OCI-LY7 (cell line): Measurements from ENCODE around the gene GDF11. TPM values are rescaled to one million over a fixed set of nuclear protein-coding genes. Genes with fewer than 3 reads are reported as not detected.

Experiments used
- BruUV-seq: library from RNA; stranded (reverse); fragments of 400-500 nt; replicated peaks from 2 replicates; lab custom pipeline; 2021; lab: Mats Ljungman, UMichigan
- CTCF ChIA-PET: fragments of 300-600 bp; sonication (Branson Sonifier 250); formaldehyde crosslinking; loops from one replicate; lab custom pipeline; 2022; ENCODE audit warnings: antibody characterized with exemption; ENCODE audit not compliant: unreplicated experiment; lab: Charles Lee
- POLR2A ChIA-PET: fragments of 300-600 bp; sonication (Branson Sonifier 250); formaldehyde crosslinking; loops from one replicate; lab custom pipeline; 2022; ENCODE audit warnings: antibody characterized with exemption; lab: Charles Lee
- DNase-seq: peaks from one replicate; pipeline ENCODE4 v3.0.0-alpha.2; 2015; ENCODE audit warnings: low spot score
- H2AFZ ChIP-seq: fragments of 200-600 bp; sonication (generic), shearing (Covaris generic); 2 replicates; pipeline ENCODE4 v1.6.1; 2014; ENCODE audit warnings: mild to moderate bottlenecking, antibody characterized with exemption, low read length, moderate library complexity
- H3K27ac ChIP-seq: fragments of 200-600 bp; sonication (generic); 2 replicates; pipeline ENCODE4 v1.5.1; 2014; ENCODE audit warnings: mixed run types, low read depth, mild to moderate bottlenecking, moderate library complexity, low read length, inconsistent platforms; ENCODE audit not compliant: poor library complexity, severe bottlenecking
- H3K36me3 ChIP-seq: fragments of 200-600 bp; sonication (generic); 2 replicates; pipeline ENCODE4 v1.6.1; 2014; ENCODE audit warnings: mild to moderate bottlenecking, antibody characterized with exemption, low read length, moderate library complexity, mixed read lengths; ENCODE audit not compliant: insufficient read depth
- H3K4me1 ChIP-seq: fragments of 200-600 bp; sonication (generic); 2 replicates; pipeline ENCODE4 v1.5.1; 2014; ENCODE audit warnings: mild to moderate bottlenecking, low read length; ENCODE audit not compliant: insufficient read depth, poor library complexity, severe bottlenecking
- H3K4me2 ChIP-seq: fragments of 200-600 bp; sonication (generic); 2 replicates; pipeline ENCODE4 v1.6.1; 2014; ENCODE audit warnings: mild to moderate bottlenecking, low read length
- H3K4me3 ChIP-seq: fragments of 200-600 bp; sonication (generic); 2 replicates; pipeline ENCODE4 v1.5.1; 2014; ENCODE audit warnings: mild to moderate bottlenecking, low read depth, low read length; ENCODE audit not compliant: poor library complexity, severe bottlenecking
- H3K79me2 ChIP-seq: fragments of 200-600 bp; sonication (generic); 2 replicates; pipeline ENCODE4 v1.6.1; 2016; ENCODE audit warnings: low read depth, mild to moderate bottlenecking, low read length, moderate library complexity, mixed read lengths; ENCODE audit not compliant: insufficient read depth
- H3K9me2 ChIP-seq: fragments of 200-600 bp; sonication (generic); 2 replicates; pipeline ENCODE4 v1.6.1; 2016; ENCODE audit warnings: mild to moderate bottlenecking, low read length, mixed read lengths; ENCODE audit not compliant: insufficient read depth
- H3K9me3 ChIP-seq: fragments of 200-600 bp; sonication (generic); 2 replicates; pipeline ENCODE4 v1.6.1; 2014; ENCODE audit warnings: mild to moderate bottlenecking, mixed run types, low read length, mixed read lengths
- H4K20me1 ChIP-seq: fragments of 200-600 bp; sonication (generic); 2 replicates; pipeline ENCODE4 v1.6.1; 2014; ENCODE audit warnings: mild to moderate bottlenecking, antibody characterized with exemption, low read length, moderate library complexity, mixed read lengths; ENCODE audit not compliant: insufficient read depth
- EZH2phosphoT487 ChIP-seq: fragments of 200-600 bp; sonication (generic); IDR thresholded peaks from 2 replicates; pipeline ENCODE4 v1.6.1; 2018; ENCODE audit warnings: low read depth, borderline replicate concordance, mild to moderate bottlenecking, mixed run types, antibody characterized with exemption, low read length, moderate library complexity, mixed read lengths
- intact Hi-C: fragments of 100-400 bp; cut with micrococcal nuclease; formaldehyde crosslinking; loops from one replicate; pipeline ENCODE4 v1.10.0; 2022; ENCODE audit not compliant: unreplicated experiment
- total RNA-seq, 2 experiments: library from RNA; depleted of rRNA in 1 of 2; stranded (reverse); fragments of >200 nt in 1 of 2; shearing (Covaris generic) in 1 of 2; gene quantifications; 2 replicates each; pipeline ENCODE4 v1.2.3, GENCODE V29; 2014 to 2022
- TF ChIP-seq, protein P1 (sequence below): fragments of 200-600 bp; sonication (generic); conservative IDR thresholded peaks from 2 replicates; pipeline ENCODE4 v1.5.1; 2014; ENCODE audit warnings: mild to moderate bottlenecking, antibody characterized with exemption, low read length, moderate library complexity, mixed read lengths

GDF11 gene
- total RNA-seq, 2 experiments from 2014 or later = 5.2 to 19.9 TPM

DNA sequence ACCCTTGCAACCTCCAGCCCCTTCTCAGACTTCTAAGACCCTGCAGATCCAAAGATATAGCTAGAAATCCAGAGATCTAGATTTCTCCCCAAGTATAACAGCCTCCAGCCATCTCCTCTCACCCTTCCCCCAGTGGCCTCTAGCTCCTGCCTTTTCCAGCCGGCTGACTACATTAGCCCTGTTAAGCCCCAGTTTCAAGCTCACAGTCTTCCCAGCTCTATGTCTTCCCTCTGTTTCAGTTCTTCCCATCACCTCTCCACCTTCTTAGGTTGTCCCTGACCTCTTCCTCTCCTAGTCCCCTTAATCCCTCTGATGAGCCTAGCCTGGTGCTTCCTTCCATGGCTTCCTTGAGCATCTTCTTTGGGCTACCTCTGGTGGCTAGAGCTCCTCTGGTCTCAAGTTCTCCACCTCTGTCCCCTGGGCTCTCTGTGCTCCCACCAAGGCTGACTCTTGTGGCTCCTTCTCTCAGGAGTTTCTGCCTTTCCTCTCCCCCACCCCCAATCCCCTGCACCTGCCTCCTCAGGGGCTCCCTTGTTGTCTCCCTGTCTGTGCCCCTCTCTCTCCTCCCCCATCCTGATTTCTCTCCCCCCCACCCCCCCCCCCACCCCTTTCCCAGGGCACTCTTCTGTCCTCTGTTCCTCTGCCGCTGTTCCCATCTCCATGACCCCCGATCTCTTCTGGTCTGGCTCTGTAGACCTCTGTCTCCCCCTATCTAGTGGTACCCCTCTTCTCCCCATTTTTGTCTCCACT lies 816 bp upstream of the GDF11 start:
- Histone ChIP-seq H3K4me2 (peak overlapping the region; percentile 69), H3K36me3 (peaks cover 10% of the 10 kb centered on the region; the same call in 1 of the 2 replicates), H2AFZ (peak overlapping the region; percentile 38; the same call in 1 of the 2 replicates), H3K4me1 (peaks cover 51% of the 10 kb centered on the region), H3K79me2 (peaks cover 18% of the 10 kb centered on the region; the same call in 1 of the 2 replicates), H4K20me1 (peaks cover 17% of the 10 kb centered on the region; the same call in 1 of the 2 replicates), H3K9me3 (no peaks in the 10 kb centered on the region), H3K4me3 (peak overlapping the region; percentile 60), H3K27ac (no peak overlapping the region), H3K9me2 (no peaks in the 10 kb centered on the region)
- ChIA-PET CTCF (interaction anchor here (0.5 to 1.3 kb wide), 4 partner anchors 17 to 76 kb away, joined by 3 to 6 read pairs (median 4); partner anchors contain the start of genes ORMDL2 and SARNP), POLR2A (interaction anchor here (0.7 to 1.1 kb wide), 4 partner anchors 13 to 295 kb away, joined by 3 read pairs; no protein-coding TSS in a partner anchor)
- TF ChIP-seq, protein P1, sequence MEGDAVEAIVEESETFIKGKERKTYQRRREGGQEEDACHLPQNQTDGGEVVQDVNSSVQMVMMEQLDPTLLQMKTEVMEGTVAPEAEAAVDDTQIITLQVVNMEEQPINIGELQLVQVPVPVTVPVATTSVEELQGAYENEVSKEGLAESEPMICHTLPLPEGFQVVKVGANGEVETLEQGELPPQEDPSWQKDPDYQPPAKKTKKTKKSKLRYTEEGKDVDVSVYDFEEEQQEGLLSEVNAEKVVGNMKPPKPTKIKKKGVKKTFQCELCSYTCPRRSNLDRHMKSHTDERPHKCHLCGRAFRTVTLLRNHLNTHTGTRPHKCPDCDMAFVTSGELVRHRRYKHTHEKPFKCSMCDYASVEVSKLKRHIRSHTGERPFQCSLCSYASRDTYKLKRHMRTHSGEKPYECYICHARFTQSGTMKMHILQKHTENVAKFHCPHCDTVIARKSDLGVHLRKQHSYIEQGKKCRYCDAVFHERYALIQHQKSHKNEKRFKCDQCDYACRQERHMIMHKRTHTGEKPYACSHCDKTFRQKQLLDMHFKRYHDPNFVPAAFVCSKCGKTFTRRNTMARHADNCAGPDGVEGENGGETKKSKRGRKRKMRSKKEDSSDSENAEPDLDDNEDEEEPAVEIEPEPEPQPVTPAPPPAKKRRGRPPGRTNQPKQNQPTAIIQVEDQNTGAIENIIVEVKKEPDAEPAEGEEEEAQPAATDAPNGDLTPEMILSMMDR = no peak
- no peak for TF ChIP-seq EZH2phosphoT487
- DNase-seq = no peak
- intact Hi-C loops = no loop called here
- BruUV-seq = no TSS peak

DNA sequence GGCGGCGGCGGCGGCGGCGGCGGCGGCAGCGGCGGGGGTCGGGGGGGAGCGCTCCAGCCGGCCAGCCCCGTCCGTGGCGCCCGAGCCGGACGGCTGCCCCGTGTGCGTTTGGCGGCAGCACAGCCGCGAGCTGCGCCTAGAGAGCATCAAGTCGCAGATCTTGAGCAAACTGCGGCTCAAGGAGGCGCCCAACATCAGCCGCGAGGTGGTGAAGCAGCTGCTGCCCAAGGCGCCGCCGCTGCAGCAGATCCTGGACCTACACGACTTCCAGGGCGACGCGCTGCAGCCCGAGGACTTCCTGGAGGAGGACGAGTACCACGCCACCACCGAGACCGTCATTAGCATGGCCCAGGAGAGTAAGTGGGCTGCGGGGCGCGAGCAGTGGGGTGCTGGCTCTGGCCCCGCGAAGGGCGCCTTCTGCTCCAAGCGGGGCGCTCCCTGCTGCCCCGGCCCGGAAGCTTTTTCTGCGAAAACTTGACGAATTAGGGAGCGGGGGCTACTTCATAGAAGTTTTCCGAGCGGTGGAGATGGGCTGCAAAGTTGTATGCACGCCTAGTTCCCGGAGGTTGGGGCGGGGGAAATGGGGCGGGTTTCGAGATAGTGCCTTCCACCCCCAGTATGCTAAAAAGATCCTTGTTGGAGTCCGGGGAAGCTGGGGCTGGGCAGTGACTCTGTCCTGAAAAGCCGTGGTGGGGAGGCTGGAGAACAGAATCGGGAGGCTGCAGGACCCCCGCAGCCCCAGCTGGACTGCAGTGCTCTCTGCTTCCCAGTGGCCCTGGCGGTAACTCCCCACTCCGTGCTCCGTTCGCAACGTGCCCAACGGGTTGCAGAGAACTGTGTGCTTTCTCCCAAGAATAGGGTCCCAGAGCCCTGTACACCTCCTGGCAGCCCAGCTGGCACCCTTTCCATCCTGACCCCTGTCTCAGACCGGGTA lies 751 bp downstream of the GDF11 start:
- Histone ChIP-seq H3K36me3 (peaks cover 16% of the 10 kb centered on the region; the same call in 1 of the 2 replicates), H4K20me1 (peaks cover 17% of the 10 kb centered on the region; the same call in 1 of the 2 replicates), H3K79me2 (peaks cover 18% of the 10 kb centered on the region; the same call in 1 of the 2 replicates), H3K4me2 (peak overlapping the region; percentile 100), H3K4me3 (peak overlapping the region; percentile 91), H3K9me3 (no peaks in the 10 kb centered on the region), H3K4me1 (peaks cover 40% of the 10 kb centered on the region), H3K9me2 (no peaks in the 10 kb centered on the region), H3K27ac (peak overlapping the region; percentile 6), H2AFZ (0 out of 2 replicates have a peak overlapping the region, but pooled peaks have one; percentile 10)
- ChIA-PET POLR2A (interaction anchor here (0.8 to 3.7 kb wide), 7 partner anchors 11 to 373 kb away, joined by 3 to 12 read pairs (median 4); partner anchors contain the start of genes DNAJC14, ORMDL2, PYM1 and RAB5B), CTCF (interaction anchor here (0.9 to 2.1 kb wide), 3 partner anchors 11 to 230 kb away, joined by 4 to 9 read pairs (median 5); partner anchors contain the start of gene RAB5B)
- intact Hi-C loops = loop anchor here (1.0 kb wide), 2 partner anchors 54 to 197 kb away; no protein-coding TSS in a partner anchor
- TF ChIP-seq EZH2phosphoT487 = no peak
- TF ChIP-seq, protein P1 = peak; percentile 40
- DNase-seq = peak; percentile 84
- no TSS peak for BruUV-seq
